HG02840 (cell line): Measurements from ENCODE around the gene CNTN4.

Experiments
- ATAC-seq: cut with Tn5 transposase; IDR thresholded peaks from one replicate; pipeline ENCODE4 v1.9.1; 2021; ENCODE audit warnings: mild to moderate bottlenecking, moderate library complexity, moderate number of reproducible peaks; ENCODE audit not compliant: unreplicated experiment, low FRiP score

CNTN4 gene

DNA sequence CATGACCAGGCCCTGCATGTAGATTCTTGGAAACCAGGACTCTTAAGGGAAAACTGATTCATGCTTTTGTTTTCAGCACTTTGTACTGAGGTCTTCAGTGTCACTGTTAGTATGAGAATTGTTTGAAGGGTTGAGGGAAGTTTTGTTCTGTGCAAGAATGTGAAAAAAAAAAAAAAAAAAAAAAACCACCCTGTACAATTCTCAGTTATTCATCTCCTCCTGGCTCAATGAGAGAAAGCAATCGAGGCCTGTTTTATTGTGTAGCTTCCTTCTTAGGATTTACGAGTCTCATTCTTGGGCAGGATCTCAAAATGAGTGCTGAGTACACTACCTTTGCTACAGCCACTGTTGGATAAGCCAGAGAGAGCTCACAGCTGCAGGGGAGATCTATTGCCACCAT is 469.5 kb downstream of the CNTN4 start:
- ATAC-seq: no peak

DNA sequence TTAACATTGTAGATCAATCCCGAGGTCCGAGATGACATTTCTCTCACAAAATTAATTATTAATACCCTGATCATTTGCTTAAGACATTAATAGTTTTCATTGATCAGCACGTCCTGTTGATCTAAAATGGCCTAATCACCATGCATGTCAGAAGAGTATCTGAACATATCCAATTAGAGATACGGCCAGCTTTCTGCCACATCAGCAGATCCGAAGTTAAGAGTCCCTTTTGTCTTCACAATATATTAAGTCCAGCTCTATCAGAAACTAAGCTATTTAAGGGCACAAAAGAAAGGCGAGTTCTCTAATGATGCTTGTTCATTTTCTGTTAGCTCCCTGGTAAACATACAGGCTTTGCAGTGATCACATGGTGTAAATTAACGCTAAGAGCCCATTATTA is 470.3 kb downstream of the CNTN4 start:
- ATAC-seq: no peak

DNA sequence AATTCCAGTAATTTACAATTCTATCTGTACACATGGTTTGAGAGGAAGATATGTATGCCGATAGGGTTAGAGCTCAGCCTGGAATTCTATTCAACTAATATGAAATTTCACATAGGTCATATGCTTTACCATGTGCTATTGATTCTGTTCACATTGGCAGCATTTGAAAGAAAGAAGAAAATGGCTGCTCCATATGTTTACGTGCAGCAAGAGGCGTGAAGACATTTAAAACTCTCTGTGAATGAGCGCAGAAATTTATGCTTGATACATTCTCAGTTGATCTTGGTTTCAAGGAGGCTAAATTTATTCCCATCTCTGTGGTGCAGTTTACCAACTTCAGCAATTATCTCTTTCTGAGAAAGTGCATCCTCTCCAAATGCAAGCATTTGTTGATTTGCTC is 478.9 kb downstream of the CNTN4 start:
- no peak for ATAC-seq

DNA sequence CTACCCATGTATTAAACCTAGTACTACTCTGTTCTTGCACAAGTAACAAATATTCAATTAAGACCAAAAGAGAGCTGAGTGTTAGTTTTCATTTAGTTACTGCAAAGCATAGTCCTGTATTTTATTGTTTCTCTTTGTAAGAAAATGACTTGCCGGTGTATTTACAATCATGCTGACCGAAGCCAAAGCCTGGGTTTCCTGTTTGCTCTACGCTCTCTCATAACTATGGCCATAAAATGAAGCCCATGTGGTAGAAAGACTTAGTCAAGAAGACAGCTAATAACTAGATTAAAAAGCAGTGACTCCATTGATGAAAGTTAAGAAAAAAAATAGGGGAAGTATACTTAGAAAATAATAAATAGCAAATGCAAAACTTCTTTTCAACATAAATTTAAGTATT is 479.9 kb downstream of the CNTN4 start:
- no peak for ATAC-seq

DNA sequence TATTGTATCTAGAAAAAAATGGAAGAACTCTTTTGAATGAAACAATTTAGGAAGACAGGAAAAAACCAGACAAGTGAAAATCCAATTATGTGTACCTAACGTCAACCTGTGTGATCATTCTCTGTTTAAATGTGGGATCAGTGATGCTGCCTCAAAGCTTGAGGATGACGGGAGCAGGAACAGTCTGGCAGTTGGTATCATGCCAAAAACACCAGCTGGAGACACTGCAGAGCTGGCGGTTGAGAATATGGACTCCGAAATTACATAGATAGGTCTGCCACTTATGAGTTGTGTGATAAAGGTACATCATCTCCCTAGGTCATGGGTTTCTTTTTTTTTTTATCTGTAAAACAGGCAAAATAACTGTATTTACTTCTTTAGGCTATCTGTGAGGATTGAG is 480.5 kb downstream of the CNTN4 start:
- ATAC-seq: no peak

DNA sequence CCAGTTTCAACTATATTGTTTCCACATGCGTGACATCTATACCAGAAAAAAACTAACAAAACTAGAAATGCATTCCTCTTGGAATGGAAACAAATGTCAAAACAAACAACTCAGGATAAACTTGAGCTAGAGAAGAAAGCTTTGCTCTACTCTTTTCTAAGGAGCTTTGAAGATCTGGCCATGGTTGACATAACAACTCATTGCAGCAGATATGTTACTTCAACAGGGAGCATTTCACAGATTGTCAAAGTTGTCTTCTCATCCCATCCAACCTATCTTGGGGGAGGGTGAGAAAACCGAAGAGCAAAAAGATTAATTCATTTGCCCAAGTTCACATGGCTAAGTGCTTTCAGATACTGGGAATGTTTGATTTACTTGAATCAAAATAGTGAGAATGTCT is 484.4 kb downstream of the CNTN4 start:
- no peak for ATAC-seq

DNA sequence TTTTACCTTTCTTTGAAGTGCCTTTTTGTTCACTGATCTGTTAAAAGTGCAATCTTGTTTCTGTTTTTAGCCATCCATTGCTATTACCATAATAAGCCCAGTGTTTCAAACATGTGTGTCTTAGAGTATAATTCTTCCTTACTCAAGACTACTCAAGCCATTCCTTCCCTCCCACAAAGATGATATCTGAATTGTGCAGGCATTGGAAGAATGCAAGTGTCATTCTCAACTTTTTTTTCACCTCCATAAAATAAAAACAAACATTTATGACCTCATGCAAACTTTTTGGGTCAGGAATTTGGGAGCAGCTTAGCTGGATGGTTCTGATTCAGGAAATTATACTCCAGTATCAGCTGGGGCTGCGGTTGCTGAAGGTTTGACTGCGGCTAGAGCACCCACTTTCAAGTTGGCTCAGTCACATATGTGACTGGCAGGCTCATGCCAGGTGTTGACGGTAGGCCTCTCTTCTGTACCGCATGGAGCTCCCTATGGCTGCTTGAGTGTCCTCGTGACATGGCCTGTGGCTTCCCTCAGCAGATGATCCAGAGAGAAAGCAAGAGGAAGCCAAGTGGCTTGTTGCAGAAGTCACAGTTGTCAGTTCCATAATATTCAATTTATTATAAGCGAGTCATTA is 490.8 kb downstream of the CNTN4 start:
- ATAC-seq: no peak

DNA sequence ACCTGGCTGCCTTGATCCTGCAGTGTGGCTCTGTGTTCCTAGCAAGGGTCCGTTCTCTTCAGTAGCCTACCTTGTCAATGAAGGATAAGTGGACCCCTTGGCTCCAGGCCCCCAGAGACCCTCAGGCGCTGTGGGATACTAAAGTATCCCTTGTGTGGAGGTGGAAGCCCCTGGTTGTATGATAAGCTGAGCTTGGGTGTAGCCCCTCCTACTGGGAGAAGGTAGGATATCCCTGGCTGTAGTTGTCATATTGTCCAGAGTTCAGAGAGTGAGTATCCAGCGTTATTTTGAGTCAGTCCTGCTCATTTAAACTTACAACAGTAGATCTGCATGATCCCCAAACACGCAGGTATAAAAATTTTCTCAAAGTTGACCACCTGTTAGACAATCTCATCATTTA is 496.8 kb downstream of the CNTN4 start:
- ATAC-seq: no peak

DNA sequence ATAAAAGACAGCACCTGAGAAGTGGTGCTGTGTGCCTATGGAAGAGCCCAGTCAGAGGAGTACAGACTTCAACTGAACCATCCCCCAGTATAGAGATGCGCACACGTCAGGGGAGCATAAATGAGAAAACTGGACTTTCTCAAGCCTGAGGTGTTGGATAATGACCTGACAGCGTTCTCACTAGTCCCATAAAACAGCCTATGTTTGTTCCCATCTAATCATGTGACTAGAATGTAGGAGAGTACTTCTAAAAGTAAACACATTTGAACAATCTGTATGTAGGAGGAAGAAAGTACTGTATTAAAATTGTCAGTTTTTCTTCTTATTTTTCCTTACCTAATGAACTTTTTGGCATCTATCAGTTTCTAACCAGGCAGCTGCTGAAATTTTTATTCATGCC is 498.9 kb downstream of the CNTN4 start:
- no peak for ATAC-seq

DNA sequence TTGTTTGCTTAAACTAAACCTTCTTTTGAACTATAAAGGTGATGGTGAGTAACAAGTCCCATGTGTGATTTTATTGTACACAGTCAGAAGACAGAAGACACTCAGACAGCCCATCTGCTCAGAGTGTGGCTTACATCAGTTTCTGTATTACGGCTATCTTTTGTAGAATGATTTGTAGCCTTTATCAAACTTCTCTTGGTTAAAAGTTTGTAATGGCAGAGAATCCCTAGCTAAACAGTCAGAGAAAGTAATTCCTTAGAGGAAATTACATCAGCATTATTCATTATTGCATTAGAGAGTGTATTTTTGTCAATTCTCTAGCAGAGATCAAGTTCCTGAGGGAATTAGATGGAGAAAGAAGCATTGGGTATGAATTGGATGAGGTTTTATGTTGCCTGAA is 500.8 kb downstream of the CNTN4 start:
- ATAC-seq: no peak

DNA sequence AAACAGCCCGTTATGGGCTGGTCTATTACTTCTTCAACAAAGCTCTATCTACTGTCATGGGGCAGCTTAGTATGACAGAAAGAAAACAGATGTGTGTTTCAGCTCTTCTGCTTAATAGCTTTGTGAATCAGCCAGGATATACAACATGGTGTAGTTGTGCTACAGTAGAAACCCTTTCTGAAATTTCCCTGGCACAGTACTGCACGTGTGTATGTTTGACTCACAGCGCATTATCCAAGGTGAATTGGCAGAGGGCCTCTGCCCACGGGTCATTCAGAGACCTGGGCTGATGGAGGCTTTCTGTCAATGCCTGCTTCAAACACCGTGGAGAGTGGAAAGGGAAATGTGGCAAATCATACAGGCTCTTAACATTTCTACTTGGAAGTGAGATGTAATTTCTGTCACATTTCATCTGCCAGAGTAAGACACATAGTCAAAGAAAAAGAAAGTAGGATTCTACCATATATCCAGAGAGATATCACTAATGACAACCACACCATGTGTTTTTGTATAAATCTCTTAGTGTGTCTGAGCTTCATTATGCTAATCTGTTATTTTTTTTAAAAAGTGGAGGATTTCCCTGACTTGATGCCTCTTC is 505.1 kb downstream of the CNTN4 start:
- no peak for ATAC-seq

DNA sequence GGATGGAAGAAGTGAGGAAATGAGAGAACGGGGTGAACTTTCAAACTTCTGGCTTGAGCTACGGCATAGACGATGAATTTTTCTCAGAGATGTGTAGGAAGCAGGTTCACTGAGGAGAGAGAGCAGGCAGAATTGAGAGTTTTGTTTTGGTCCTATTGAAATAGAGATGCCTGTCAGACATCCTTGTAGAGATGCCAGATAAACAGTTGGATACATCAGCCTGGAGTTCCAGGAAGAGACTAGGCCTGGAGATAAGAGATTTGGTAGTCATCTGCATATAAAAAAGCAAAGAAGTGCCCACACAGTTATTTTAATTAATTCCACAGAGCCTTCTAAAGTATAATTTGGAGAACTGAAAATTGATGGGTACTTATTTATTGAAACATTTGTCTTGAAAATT is 515.9 kb downstream of the CNTN4 start:
- ATAC-seq: no peak

DNA sequence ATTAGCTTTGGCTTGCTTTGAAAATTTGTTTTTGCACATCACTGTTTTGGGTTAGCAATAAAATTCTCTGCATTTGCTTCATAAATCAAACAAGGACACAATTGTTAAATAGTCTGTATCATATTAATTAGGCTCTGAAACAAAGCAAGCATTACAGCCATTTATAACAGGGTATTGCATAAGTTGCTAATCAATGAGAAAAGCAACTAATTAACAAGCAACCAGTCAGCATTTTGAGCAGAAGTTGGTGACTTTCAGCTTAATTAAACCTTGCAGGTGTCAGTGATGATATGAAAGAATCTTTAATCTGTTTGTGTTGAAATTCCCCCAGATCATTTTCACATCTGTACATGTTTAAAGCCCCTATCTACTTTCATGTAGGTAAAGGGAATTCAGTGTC is 516.4 kb downstream of the CNTN4 start:
- ATAC-seq: no peak

DNA sequence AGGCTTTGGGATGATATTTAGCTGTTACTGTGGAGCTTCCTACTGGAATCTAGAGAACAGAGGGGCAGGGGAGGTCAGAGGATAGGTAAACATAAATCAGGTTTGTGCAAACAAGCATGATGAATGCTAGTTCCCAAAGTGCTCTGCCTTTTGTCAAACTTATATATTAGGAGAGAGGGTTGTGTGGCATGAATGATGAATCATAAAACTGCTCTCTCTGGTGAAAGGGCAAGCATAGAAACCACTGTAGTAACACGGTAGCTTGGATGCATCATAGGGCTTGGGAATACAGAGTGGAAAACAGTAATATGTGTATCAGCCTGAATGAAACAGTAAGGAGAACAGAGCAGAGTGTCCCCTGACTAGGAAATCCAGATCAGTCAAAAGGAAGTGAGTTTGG is 524.8 kb downstream of the CNTN4 start:
- no peak for ATAC-seq

DNA sequence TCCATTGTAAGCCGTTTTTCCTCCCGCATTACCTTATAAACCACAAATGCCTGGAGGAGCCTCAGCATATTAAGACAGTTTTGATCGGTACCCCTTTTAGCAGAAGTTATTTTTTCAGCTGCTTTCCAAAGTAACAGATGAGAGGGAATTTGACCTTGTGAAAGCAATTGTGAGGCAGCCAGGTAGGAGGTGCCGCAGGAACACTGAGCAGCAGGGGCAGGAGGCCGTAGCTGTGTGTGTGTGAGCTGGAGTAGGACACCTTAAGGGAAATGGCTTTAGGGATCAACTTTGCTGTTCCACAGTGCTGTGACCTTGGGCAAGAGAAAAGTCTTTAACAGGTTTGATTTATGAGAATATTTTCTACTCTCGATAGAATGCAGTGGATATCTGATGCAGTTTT is 529.5 kb downstream of the CNTN4 start:
- ATAC-seq: no peak

DNA sequence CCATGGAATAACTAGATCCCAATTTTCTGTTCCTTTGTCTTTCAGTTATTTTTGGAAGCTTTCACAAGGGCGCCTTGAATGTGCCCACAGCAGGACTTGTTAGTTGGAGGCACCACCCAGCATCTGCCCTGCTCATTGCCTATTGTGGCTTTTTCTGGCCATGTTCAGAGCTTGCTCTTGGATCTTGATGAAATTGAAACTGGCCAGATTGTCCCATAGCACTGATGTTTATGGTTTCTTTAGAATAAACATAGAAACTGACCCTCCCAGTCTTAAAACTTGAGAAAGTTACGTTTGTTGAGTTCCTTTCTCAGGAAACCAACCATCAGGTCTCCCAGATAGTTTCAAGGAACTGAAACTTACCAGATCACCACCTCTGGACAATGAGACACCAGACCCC is 536.8 kb downstream of the CNTN4 start:
- ATAC-seq: no peak

DNA sequence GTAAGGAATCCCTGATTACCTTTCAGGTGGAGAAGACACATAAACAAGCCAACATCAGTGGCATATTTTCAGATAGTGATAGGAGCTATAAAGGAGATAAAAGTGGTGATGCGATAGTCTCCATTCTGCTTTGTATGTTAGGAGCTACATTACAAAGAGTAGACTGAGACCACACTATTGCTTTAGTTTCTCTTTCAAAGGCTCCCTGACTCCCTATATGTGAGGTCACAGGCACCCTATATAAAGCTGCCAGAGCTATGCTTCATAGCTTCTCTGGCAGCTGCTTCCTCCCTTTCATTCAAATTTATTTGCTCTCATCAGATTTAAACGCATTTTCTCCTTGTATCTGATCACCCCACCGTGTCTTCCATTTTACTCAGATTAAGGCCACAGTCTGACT is 544.9 kb downstream of the CNTN4 start:
- ATAC-seq: no peak

DNA sequence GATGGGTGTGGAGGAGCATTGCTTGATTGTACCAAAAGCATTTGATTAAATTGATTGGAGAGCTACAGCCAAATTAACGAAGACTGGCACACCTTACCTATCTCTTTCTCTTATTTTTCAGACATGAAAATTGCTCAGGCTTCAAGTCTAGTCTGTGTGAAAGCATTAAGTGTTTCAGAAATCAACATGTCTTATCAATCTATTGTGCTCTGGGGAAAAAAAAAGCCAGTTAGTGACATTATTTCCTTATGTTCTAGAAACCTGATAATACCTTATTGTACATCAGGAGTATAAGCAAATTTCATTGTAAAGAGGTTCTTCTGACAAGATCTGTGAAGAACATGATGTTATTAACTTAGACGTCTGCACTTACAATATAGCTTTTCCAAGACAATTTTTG is 546.3 kb downstream of the CNTN4 start:
- no peak for ATAC-seq

DNA sequence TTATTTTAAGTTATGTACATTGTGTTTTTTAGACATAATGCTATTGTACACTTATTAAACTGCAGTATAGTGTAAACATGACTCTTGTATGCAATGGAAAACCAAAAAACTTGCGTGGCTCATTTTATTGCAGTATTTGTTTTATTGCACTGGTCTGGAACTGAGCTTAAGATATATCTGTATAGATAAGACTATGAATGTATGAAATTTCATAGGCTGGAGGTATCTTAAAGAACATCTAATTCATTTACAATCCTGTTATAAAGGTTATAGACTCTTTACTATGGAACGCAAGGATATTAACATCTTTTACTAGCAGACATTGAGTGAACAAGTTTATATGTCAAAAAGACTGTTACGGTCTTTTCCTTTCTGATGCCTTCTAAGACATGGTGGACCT is 552.1 kb downstream of the CNTN4 start:
- no peak for ATAC-seq

DNA sequence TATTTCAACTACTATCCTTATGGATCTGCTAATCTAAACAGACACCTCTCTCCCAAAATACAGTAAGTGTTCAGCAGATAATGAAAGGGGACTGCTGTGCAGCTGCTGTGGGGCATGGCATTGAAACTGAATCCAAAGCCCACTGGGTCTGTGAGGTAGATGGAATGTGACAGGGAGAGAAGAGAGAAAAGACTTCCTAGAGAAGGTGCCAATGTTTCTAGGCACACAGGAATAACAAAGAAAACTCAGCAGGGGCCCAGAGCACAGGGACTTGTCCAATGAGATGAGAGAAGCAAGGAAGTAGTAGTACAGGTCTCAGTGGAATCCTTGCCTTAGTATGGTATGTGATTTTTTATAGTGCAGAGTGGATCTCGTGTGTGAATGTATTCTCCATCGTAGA is 553.7 kb downstream of the CNTN4 start:
- ATAC-seq: no peak

DNA sequence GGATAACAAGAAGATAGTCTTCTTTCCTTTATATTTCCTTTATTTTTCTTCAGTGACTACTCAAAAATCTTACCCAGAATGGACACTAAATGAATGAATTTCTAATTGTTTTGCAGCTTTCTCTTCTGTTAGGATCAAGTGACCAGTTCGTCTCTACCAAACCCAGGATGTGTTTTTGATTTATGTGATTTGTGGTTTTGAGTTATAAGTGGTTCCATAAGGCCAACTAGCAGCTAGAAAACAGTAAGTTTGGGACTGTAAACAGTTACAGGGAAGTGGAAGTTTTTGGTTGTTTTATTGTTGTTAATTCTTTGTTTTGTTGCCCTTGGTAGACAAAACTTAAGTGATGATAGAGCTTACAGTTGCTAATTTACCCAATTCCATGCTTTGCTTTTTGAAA is 555.0 kb downstream of the CNTN4 start:
- no peak for ATAC-seq

DNA sequence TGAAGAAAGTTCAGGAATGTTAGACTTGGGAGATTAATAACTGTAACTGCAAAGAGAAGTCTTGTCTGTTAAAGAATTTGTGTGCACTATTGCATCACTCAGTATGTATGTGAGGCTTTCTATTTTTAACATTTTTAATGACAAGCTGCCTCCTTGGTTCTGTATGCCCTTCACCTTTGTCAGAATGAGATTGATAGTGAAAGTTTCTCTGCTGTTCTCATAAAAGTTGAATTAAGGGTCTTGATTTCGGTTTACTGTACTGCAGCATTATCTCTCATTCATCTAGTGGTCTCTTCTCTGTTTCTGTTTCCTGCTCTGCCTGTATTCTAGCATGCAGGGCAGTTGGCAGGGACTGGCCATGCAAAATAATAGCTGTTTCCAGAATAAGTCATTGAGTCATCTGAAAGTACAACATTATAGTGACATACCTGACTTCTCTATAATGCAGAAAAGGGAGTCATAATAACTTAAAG is 556.6 kb downstream of the CNTN4 start:
- no peak for ATAC-seq
